ENCODE results near the gene RPL38. TPM values are rescaled to one million over a fixed set of nuclear protein-coding genes. Genes with fewer than 3 reads are reported as not detected.

Gene RPL38
- total and polyA plus RNA-seq, 2 experiments from 2014 or later = 286 to 5,312 TPM

- no peak overlapping the region for H3K4me3 ChIP-seq
- H3K36me3 ChIP-seq (ENCODE audit: insufficient read depth) = no peaks in the 10 kb centered on the region
- Mint-ChIP-seq H3K4me3 (no peak overlapping the region), H3K27ac (no peak overlapping the region), H3K4me1 (peaks cover 30% of the 10 kb centered on the region), H3K27me3 (ENCODE audit: insufficient read depth, low read depth, poor library complexity) (peaks cover 54% of the 10 kb centered on the region), H3K9me3 (no peaks in the 10 kb centered on the region; the same call in 2 of the 3 replicates), H3K36me3 (ENCODE audit: low read depth) (peaks cover 4% of the 10 kb centered on the region; the same call in 2 of the 3 replicates)
- no peak for ATAC-seq
- H3K9me2 ChIP-seq (ENCODE audit: insufficient read depth) = no peaks in the 10 kb centered on the region
- H3F3A ChIP-seq (replicated peaks; ENCODE audit: low read depth) = peaks cover 10% of the 10 kb centered on the region; the same call in 1 of the 2 replicates
- H3K79me2 ChIP-seq (replicated peaks; ENCODE audit: insufficient read depth) = no peaks in the 10 kb centered on the region
- H3K27ac ChIP-seq (ENCODE audit: low read depth) = no peak overlapping the region
- peaks cover 26% of the 10 kb centered on the region for H3K27me3 ChIP-seq (ENCODE audit: insufficient read depth)
- TF ChIP-seq CREB1 (CRISPR knock-in tag; IDR thresholded peaks at IDR 0.05; ENCODE audit: low read depth) = no peak
- TF ChIP-seq STAT1 (IDR thresholded peaks at IDR 0.05; ENCODE audit: unreplicated experiment) = no peak
- TF ChIP-seq JUNB (IDR thresholded peaks at IDR 0.05; ENCODE audit: unreplicated experiment) = no peak
- no peak for TF ChIP-seq ZNF114 (CRISPR knock-in tag; IDR thresholded peaks at IDR 0.05)
- no peak for TF ChIP-seq EZH2phosphoT487 (IDR thresholded peaks at IDR 0.05; ENCODE audit: unreplicated experiment)
- TF ChIP-seq POLR2AphosphoS5 (IDR thresholded peaks at IDR 0.05; ENCODE audit: low read depth) = no peak
- no peak for TF ChIP-seq ETS1 (IDR thresholded peaks at IDR 0.05)
- TF ChIP-seq REST (IDR thresholded peaks at IDR 0.05; ENCODE audit: unreplicated experiment) = no peak
- no peak for TF ChIP-seq NANOG (IDR thresholded peaks at IDR 0.05; ENCODE audit: borderline replicate concordance)
- no peak for TF ChIP-seq EZH2 (IDR thresholded peaks at IDR 0.05; ENCODE audit: low read depth, unreplicated experiment)
- no peak for TF ChIP-seq CTCF (conservative IDR thresholded peaks at IDR 0.05; ENCODE audit: low read depth in 2 of 2)
- no peak for TF ChIP-seq ZNF462 (CRISPR knock-in tag; IDR thresholded peaks at IDR 0.05)
- TF ChIP-seq ZNF331 (CRISPR knock-in tag; IDR thresholded peaks at IDR 0.05; ENCODE audit: low read depth) = no peak
- H3K4me1 ChIP-seq (ENCODE audit: insufficient read depth) = peaks cover 15% of the 10 kb centered on the region
- no peak overlapping the region for H2AFZ ChIP-seq
- no peak for DNase-seq (ENCODE audit: low spot score)
- no peaks in the 10 kb centered on the region for H4K20me1 ChIP-seq (replicated peaks; ENCODE audit: insufficient read depth)
- no peak overlapping the region for H3K4me2 ChIP-seq
Measured at GRCh38 chr17:74215342-74215727, 11.9 kb downstream of the RPL38 start.

Data from GM23338 (cell line).